Fibroblast of mammary gland (primary cell): ENCODE data around the gene ACBD6.

Source experiments
- DNase-seq: peaks from one replicate; pipeline ENCODE4 v3.0.0-alpha.2; 2010; ENCODE audit warnings: low read depth
- H3K4me3 ChIP-seq: 2 replicates; pipeline ENCODE4 v1.5.1; 2011; ENCODE audit warnings: low read depth, mild to moderate bottlenecking, low read length, moderate library complexity; ENCODE audit not compliant: control insufficient read depth
- TF ChIP-seq, protein P1 (sequence below): conservative IDR thresholded peaks from 2 replicates; pipeline ENCODE4 v1.5.1; 2011; ENCODE audit warnings: low read depth, low read length, inconsistent platforms; ENCODE audit not compliant: control insufficient read depth, insufficient read depth

ACBD6 gene

DNA sequence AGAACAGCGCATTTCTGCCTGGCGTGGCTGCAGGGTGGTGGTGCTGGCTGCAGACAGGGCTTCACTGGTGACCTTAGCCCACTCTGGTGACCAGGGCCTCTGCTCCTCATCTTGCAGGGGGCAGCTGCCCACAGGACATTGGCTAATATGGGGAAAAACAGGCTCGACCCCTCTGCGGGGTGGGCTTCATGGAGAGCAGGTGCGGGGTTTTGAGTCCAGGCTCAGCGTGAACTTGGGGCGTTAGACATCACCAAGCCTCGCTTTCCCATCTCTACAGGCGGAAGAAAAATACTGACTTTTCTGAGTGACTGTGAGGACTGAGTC, 247.9 kb downstream of the ACBD6 start:
- TF ChIP-seq, protein P1, sequence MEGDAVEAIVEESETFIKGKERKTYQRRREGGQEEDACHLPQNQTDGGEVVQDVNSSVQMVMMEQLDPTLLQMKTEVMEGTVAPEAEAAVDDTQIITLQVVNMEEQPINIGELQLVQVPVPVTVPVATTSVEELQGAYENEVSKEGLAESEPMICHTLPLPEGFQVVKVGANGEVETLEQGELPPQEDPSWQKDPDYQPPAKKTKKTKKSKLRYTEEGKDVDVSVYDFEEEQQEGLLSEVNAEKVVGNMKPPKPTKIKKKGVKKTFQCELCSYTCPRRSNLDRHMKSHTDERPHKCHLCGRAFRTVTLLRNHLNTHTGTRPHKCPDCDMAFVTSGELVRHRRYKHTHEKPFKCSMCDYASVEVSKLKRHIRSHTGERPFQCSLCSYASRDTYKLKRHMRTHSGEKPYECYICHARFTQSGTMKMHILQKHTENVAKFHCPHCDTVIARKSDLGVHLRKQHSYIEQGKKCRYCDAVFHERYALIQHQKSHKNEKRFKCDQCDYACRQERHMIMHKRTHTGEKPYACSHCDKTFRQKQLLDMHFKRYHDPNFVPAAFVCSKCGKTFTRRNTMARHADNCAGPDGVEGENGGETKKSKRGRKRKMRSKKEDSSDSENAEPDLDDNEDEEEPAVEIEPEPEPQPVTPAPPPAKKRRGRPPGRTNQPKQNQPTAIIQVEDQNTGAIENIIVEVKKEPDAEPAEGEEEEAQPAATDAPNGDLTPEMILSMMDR, result no peak
- no peak for DNase-seq

DNA sequence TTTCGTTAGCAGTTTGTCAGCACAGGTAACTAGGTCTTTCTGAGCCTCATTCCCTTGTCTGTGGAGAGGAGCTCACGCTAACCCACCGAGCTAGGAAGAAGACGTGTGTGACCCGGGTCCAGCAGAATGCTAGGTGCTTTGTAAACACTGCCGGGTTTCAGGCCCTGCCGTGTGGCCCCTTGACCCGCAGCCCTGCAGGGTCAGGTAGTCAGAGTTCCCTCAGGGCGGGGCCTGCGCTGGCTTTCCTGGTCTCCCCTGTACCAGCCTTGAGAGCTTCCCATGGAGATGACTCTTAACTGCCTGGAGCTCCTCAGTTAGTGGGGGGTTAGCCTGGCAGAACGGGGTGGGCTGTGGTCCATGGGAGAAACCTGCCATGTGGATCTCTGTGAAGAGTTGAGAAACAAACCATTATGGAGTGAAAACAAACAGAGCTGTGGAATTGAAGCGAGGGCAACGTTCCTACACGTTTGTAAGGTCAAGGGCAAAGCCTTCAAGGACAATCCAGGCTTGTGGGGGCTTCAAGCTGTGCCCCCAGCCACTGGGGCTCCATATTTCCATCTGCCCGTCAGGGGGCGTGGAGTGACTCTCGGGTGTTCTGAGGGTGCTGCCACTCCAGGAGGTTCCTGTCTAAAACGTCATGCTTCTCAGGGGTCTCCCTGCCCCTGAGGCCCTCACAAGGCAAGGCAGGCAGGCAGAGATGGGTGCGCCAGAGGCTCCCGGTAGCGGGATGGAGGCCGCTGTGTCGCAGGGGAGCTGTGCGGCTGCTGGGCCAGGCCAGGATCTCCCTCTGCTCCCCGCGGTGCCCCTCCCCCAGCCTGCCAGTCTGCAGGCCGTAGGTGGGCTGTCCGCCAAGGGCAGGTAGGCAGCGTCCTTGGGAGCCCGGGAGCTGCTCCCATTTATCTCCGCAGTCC, 248.5 kb downstream of the ACBD6 start:
- TF ChIP-seq, protein P1, result no peak
- H3K4me3 ChIP-seq, result no peak overlapping the region
- no peak for DNase-seq

More for the DNA sequence above, 247.9 kb downstream of the ACBD6 start:
- H3K4me3 ChIP-seq, result no peak overlapping the region

DNA sequence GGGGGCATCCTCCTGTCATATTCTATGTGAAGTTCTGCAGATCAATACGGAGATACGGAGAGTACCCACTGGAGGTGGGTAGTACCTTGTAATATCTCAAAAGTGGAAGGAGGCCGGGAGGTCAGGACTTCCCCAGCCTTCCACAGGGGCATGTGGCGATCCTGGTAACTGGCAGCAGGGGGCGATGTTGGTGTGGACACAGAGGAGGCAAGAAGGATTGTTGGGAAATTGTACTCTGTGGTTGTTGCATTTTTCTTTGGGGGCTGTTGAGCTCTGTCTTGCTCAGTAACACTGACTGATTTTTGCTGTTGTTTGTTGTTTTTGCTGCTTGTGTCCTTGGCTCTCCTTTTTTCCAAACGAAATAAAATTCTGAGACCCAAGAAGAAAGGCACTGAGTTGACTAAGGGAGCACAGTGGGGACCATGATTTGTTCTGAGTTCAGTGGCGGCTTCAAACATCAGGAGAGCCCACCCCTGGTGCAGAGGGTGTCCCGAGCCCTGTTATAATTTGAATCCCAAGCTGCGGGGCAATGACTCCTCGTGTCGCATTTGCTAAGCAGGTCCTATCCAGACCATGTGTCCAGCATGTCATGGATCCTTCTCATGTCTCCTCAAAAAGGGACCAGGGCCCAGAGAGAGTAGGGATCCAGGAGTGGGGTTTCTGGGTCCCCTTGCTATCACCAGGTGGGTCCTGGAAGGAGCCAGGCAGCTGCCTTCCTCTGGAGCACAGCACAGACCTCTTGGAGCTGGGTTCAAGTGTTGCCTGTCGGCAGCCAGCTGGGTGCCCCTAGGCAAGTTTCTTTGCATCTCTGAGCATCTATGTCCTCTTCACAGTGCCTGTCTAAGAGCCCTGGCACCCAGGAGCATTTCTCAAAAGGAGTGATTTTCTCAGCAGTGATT, 249.5 kb downstream of the ACBD6 start:
- no peak overlapping the region for H3K4me3 ChIP-seq
- TF ChIP-seq, protein P1, result peak; percentile 88
- DNase-seq, result peak; percentile 66

DNA sequence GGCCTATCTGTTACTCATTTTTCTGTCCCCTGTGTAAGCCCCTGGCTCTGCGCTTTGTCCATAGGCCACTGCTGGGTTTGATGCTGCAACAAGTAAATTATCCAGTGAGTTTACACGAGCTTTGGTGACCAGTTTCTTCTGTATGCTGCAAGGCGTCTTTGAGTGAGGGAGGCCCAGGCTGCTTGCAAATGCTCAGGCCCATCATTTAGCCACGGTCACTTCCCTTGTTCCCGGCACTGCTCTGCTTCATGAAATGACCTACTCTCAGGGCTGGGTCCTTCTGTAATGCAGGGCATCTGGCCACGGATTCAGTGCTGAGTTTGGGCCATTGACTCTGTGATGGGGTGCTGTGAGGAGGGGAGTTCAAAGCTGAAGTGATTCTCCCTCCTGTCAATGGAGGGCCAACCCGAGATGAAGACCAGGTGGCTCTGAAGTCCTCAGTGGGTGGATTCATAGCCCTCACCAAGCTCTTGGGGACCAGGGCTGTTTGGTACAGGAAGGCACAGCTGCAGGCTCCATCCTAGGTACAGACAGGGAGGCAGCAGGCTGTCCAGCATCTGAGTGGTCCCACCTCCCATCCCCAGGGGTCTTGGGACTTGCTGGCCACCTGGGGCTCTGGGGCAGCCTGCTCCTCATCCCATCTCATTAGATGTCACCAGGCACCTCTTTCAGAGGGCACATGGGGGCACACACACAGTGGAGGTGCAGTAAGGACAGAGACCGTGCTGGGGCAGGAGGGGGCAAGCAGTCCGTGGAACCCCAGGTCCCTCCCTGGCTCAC, 250.7 kb downstream of the ACBD6 start:
- TF ChIP-seq, protein P1, result no peak
- no peak overlapping the region for H3K4me3 ChIP-seq
- no peak for DNase-seq

DNA sequence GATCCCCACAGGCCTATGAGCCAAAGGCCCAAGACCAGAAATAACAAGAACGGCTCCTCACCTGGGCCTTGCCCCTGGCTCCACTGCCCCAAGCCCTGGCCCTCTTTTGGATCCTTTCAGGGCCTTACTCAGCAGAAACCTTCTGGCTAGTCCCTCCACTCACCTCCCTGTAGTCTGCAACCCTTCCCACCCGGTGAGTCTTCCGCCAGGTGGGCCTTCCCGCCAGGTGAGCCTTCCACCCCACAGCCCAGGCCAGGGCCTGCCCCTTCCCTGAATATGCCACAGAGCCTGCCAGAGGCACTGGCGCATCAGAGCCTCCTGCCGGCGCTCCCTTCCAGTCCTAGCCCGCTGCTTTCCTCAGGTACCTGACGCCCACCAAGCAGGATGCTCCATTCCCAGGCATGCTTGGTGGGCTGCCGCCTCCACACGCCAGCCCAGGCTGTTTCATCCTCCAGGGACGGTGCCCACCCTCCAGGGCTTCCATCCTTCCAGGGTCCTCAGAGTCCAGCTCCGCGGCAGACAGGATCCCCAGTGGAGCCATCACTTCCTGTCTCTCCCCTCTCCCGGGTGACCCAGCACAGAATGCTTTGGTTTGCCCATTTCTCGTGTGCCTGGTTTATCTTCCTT, 251.4 kb downstream of the ACBD6 start:
- TF ChIP-seq, protein P1, result no peak
- H3K4me3 ChIP-seq, result no peak overlapping the region
- no peak for DNase-seq

DNA sequence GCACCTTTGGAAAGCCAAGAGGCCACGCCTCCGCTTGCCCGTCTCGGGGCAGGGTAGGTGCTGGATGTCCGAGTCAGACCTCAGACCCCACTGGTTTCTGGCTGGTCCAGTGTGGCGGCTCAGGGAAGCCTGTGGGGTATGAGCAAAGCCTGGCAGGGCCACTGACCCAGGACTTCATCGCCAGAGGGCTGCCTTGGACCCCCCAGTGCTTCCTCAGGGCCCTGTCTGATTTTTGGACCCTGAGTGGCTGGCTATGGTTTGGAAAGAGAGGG, 251.9 kb downstream of the ACBD6 start:
- TF ChIP-seq, protein P1, result no peak
- DNase-seq, result no peak
- no peak overlapping the region for H3K4me3 ChIP-seq
